Motor neuron (in vitro differentiated cells): ENCODE measurements around the gene LAMTOR5. TPM values are rescaled to one million over a fixed set of nuclear protein-coding genes. Genes with fewer than 3 reads are reported as not detected.

ENCODE experiments used
- ATAC-seq, 8 experiments: fragments of 200-7000 bp; cut with Tn5 transposase; replicated peaks in 6 of 8; 2 replicates each; pipeline ENCODE4 v1.8.0; 2021; ENCODE audit warnings: mild to moderate bottlenecking in 8 of 8, moderate library complexity in 8 of 8
- H3K27ac ChIP-seq, 2 donors: fragments of 250-450 bp; sonication (Bioruptor Pico); 2 replicates each; pipeline ENCODE4 v1.9.0; 2021; ENCODE audit warnings: antibody characterized with exemption in 2 of 2, mild to moderate bottlenecking in 2 of 2, moderate library complexity in 1 of 2
- H3K4me1 ChIP-seq, 2 donors: fragments of 250-450 bp; sonication (Bioruptor Pico); replicated peaks in 1 of 2; 2 replicates each; pipeline ENCODE4 v1.6.1; 2021; ENCODE audit warnings: antibody characterized with exemption in 2 of 2, mild to moderate bottlenecking in 2 of 2, moderate library complexity in 1 of 2
- H3K4me3 ChIP-seq, 5 donors: fragments of 250-450 bp; sonication (Bioruptor Pico); 2 replicates each; pipeline ENCODE4 v1.9.0; 2021; ENCODE audit warnings: antibody characterized with exemption in 5 of 5, mild to moderate bottlenecking in 5 of 5, moderate library complexity in 4 of 5
- WGBS, 10 experiments: fragments of 450-650 bp; shearing (Covaris generic); methylation state at CpG; one replicate each; pipeline ENCODE4 v1.0.0; 2022; 5-methylcytosine and 5-hydroxymethylcytosine counted together
- in situ Hi-C, 9 experiments: fragments of 400-800 bp; cut with MboI; loops; one replicate each; pipeline ENCODE4 v1.15.0; 2021; ENCODE audit warnings: low sequenced_read_pairs in 9 of 9, low pct_unique_long_range_greater_than_20kb in 2 of 9; ENCODE audit not compliant: unreplicated experiment in 9 of 9
- total RNA-seq, 8 experiments: library from RNA; unstranded; fragments of 300-600 nt; gene quantifications; 2 replicates each; pipeline versions ENCODE4 v1.2.3 to v1.2.4, GENCODE V29; 2022

Gene LAMTOR5
- total RNA-seq, 8 experiments from 2014 or later = 129 to 365 (median 211) TPM

DNA sequence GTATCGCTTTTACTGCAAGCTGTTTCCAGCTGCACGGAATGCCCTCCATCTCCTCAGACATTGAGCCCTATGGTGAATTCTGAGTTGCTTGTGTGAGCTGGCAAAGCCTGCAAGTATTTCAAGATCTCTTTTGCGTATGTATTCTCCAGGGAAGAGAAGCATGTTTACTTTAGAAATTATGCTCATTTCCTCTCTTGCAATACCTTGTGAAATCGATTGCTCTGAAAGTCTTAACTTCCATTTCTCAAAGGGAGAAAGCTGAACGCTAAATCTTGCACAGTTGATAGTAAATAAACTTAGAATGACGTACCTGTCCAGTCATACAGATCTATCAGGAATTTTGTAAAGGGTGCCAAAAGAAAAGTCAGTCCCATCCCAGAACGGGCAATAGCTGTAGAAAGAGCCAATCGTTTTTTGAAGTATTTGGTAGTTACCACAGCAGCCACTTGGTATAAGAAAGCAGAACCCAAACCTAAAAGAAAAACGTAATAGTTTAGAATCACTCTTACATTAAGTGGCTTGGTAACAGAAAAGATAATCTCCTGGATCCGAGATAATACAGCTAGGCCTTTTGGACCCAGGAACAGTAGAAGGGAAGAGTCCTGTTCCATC is 26.7 kb downstream of the LAMTOR5 start:
- in situ Hi-C loops = no loop called here
- no peak overlapping the region for H3K27ac ChIP-seq
- H3K4me1 ChIP-seq = no peaks in the 10 kb centered on the region
- WGBS, 10 experiments = 80 to 98% (median 91%) methylated on average over 4 to 10 of the region's 10 CpGs
- no peak overlapping the region for H3K4me3 ChIP-seq
- ATAC-seq = no peak

DNA sequence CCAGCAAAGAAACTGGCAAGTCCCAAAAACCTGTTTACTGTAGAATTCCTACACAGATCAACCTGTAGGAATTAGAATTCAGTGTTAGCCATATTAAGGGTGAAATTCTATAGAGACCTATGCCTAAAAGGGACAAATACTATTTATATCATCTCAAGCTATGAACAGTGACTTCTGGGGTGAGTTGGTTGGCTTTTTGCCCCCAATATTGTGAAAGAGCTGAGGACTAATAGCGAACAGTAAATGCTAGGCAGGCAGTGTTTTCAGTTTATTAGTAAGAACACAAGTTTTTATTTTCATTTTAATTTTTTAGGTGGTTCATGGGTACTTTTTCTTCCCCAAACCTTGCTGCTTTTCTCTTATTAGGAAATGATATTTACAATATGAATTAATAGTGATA is 32.0 kb downstream of the LAMTOR5 start:
- ATAC-seq = no peak
- no peak overlapping the region for H3K27ac ChIP-seq
- WGBS, 10 experiments = 86 to 100% (median 100%) methylated on average over 1 of the region's 1 CpG; no CpG with 5 or more reads in 3 of the 10 experiments
- in situ Hi-C loops = no loop called here
- no peak overlapping the region for H3K4me3 ChIP-seq
- no peaks in the 10 kb centered on the region for H3K4me1 ChIP-seq

DNA sequence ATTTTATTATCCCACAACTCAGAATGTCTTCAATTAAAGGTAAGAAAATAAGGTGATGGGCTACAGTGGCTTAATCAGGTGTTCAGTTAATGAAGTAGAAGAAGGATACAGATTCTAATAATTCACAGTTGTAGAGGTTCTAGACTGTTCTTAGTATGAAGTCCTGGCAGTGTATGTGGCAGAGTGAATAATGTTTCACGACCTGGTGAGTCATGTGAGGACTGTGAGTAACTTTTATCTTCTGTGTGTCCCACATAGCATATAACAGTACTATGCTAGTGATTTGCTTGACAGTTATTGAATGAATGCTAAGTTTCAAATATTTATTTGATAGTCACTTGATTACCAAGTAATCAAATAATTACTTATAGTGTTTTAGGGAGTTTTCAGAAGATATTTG is 36.7 kb downstream of the LAMTOR5 start:
- H3K4me3 ChIP-seq = no peak overlapping the region
- ATAC-seq = peak in 7 of 8 experiments; percentile 61 to 92 (median 73)
- H3K4me1 ChIP-seq = no peaks in the 10 kb centered on the region
- no peak overlapping the region for H3K27ac ChIP-seq
- 0 to 86% (median 62%) methylated on average over 1 of the region's 1 CpG; no CpG with 5 or more reads in 2 of the 10 experiments for WGBS, 10 experiments
- in situ Hi-C loops = no loop called here

DNA sequence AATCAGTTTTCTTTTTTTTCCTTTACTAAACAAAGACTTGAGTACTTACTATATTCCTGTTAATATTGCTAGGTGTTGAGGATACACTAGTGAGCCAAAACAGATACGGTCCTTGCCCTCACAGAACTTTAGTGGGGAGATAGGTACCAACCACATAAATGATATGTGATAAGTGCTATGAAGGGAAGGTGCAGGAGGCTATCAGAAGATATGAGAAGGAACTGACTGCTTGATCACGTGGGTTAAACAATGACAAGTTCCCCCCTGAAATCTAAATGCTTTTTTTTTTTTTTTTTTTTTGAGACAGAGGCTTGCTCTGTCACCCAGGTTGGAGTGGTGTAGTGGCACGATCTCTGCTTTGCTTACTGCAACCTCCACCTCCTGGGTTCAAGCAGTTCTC is 43.3 kb downstream of the LAMTOR5 start:
- H3K4me3 ChIP-seq = no peak overlapping the region
- ATAC-seq = no peak
- H3K27ac ChIP-seq = no peak overlapping the region
- no peaks in the 10 kb centered on the region for H3K4me1 ChIP-seq
- in situ Hi-C loops = no loop called here
- WGBS, 10 experiments = 80 to 100% (median 100%) methylated on average over 1 to 3 of the region's 3 CpGs; no CpG with 5 or more reads in 2 of the 10 experiments

DNA sequence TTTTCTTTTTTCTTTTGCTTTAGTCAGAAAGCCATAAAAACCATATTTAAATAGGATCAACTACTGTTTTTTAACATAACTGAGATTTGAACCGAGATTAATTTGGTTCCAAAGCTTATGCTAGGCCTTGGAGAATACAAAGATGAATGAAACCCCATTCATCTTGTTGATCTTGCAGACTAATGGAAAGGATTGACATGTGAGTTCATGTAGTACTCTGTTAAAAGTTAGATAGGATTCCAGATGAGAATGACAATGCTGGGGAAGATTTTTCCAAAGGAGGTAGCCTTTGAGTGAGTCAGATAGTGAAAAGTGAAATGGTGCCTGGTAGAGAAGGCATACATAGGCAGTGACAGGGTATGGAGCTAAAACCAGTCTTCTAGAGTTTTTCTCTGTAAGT is 45.6 kb downstream of the LAMTOR5 start:
- Histone ChIP-seq H3K27ac (no peak overlapping the region), H3K4me1 (no peaks in the 10 kb centered on the region), H3K4me3 (no peak overlapping the region)
- 80 to 100% (median 100%) methylated on average over 1 of the region's 1 CpG; no CpG with 5 or more reads in 1 of the 10 experiments for WGBS, 10 experiments
- ATAC-seq = no peak
- in situ Hi-C loops = no loop called here

DNA sequence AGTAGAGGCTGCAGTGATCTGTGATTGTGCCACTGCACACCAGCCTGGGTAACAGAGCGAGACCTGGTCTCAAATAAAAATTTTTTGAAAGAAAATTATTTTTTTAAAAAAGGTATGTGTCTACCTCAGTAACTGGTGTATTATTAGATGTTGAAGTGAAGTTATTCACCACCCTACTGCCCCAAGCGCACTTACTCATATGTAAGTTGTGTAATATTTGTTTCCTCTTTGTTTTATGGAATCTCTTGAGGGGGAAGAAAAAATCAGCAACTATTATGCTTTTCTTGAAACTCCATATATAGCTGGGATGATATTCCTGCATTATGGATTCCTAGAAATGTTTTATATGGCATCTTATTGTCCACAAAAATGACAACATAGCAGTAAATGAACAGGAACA is 47.1 kb downstream of the LAMTOR5 start:
- peaks cover 0 to 3% of the 10 kb centered on the region in 2 donors for H3K4me1 ChIP-seq
- no peak overlapping the region for H3K27ac ChIP-seq
- 90 to 100% (median 100%) methylated on average over 1 to 2 of the region's 2 CpGs; no CpG with 5 or more reads in 1 of the 10 experiments for WGBS, 10 experiments
- in situ Hi-C loops = no loop called here
- ATAC-seq = no peak
- no peak overlapping the region for H3K4me3 ChIP-seq

DNA sequence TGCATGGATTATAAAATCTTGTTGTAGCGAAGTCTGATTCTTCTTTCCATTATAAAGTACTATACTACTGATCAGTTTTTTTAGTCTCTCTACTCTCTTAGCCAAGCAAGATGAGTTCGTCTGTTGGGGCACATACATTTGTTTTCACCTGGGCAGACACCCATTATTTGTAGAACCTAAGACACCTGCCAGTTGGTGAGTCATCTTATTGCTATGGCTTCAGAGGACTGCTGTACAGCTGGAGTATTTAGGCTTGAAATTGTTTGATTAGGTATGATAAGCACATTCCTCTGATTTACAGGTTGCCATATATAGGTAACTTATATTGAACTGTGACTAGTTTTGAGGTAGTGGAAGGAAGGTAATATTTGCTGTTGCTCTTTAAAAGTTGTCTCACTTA is 51.1 kb downstream of the LAMTOR5 start:
- in situ Hi-C loops = no loop called here
- no peak overlapping the region for H3K27ac ChIP-seq
- WGBS, 10 experiments = 88 to 100% (median 98%) methylated on average over 1 to 2 of the region's 2 CpGs
- no peak overlapping the region for H3K4me3 ChIP-seq
- H3K4me1 ChIP-seq = peaks cover 5 to 8% of the 10 kb centered on the region in 2 donors
- no peak for ATAC-seq

DNA sequence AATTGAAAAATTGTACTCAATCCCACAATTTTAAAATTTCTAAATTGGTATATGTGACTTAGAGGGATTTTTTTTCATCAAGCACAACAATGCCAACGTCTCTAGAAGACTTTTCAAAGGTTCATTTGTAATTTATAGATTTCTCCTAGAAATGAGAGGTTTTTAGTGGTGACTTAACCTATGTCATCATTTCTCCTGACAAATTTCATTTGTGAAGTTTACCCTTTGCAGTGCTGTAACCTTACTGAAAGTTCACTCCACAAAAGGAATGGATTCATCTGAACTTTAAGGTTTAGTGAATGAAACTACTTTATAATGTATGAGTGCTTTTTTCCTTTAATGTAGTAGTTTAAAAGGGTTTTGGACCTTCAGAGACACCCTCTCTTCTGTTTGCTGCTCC is 52.2 kb downstream of the LAMTOR5 start:
- WGBS, 10 experiments = 25 to 75% (median 57%) methylated on average over 1 of the region's 1 CpG; no CpG with 5 or more reads in 1 of the 10 experiments
- peaks cover 15 to 19% of the 10 kb centered on the region in 2 donors for H3K4me1 ChIP-seq
- in situ Hi-C loops = no loop called here

More for the DNA sequence above, 52.2 kb downstream of the LAMTOR5 start:
- H3K4me3 ChIP-seq = no peak overlapping the region
- no peak for ATAC-seq
- no peak overlapping the region for H3K27ac ChIP-seq

Other genes with a start within 250 kb of the LAMTOR5 start
- gene KCNC4, start 197.4 kb downstream of the LAMTOR5 start, total RNA-seq = 1 to 10 TPM in 7 of 8 experiments, under 1 TPM in 1; 0.56 to 8.1 (median 4.5) TPM
- 10 to 100 TPM; 17.9 to 49.7 (median 36.7) TPM for gene RBM15, start 68.3 kb downstream of the LAMTOR5 start, total RNA-seq
- gene SLC16A4, start 16.7 kb downstream of the LAMTOR5 start, total RNA-seq = 10 to 100 TPM in 3 of 8 experiments, 1 to 10 TPM in 5; 1.4 to 97.1 (median 3.3) TPM
- gene PROK1, start 43.5 kb upstream of the LAMTOR5 start, total RNA-seq = under 1 TPM in 4 of 8 experiments, not detected in 4; 0.13 to 0.57 (median 0.25) TPM
- under 1 TPM in 4 of 8 experiments, not detected in 4; 0.08 to 0.43 (median 0.21) TPM for gene KCNA10, start 111.5 kb upstream of the LAMTOR5 start, total RNA-seq
- gene KCNA2, start 198.7 kb upstream of the LAMTOR5 start, total RNA-seq = 1 to 10 TPM in 4 of 8 experiments, under 1 TPM in 4; 0.43 to 4.0 (median 0.97) TPM